ENCODE data around the gene INSC.

INSC gene

DNA sequence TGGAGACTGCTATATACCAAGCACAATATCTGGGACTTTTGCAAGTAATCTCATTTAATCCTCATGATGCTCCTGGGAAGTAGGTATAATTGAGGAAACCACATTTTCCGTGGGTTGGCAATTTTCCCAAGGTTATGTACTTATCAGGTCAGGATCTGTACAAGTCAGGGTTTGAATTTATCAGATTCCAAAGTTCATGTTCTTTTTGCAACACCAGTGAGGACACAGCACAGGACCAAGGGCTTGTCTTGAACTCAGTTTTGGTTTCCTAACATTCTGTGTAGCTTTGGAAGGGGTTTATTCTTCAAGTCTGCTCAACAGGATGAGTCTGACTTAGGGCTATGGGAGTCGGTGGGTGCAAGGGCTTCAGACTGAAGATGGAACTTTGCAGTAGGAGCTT is 30.4 kb downstream of the INSC start (continued):
- TF ChIP-seq, protein P1, sequence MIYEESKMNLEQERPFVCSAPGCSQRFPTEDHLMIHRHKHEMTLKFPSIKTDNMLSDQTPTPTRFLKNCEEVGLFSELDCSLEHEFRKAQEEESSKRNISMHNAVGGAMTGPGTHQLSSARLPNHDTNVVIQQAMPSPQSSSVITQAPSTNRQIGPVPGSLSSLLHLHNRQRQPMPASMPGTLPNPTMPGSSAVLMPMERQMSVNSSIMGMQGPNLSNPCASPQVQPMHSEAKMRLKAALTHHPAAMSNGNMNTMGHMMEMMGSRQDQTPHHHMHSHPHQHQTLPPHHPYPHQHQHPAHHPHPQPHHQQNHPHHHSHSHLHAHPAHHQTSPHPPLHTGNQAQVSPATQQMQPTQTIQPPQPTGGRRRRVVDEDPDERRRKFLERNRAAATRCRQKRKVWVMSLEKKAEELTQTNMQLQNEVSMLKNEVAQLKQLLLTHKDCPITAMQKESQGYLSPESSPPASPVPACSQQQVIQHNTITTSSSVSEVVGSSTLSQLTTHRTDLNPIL (CRISPR knock-in tag; IDR thresholded peaks at IDR 0.05; ENCODE audit: low read depth) = no peak

- ATAC-seq = no peak
- TF ChIP-seq TCF4 (CRISPR knock-in tag; IDR thresholded peaks at IDR 0.05; ENCODE audit: borderline replicate concordance) = no peak
- TF ChIP-seq ARNTL (CRISPR knock-in tag; IDR thresholded peaks at IDR 0.05; ENCODE audit: borderline replicate concordance, low read depth) = no peak
- TF ChIP-seq ZC3H10 (CRISPR knock-in tag; IDR thresholded peaks at IDR 0.05) = no peak
- no peak for TF ChIP-seq ZNF565 (CRISPR knock-in tag; conservative IDR thresholded peaks at IDR 0.05; ENCODE audit: low read depth)
- no peak for TF ChIP-seq RARB (CRISPR knock-in tag; IDR thresholded peaks at IDR 0.05)
- no peak for TF ChIP-seq ESRRG (CRISPR knock-in tag; IDR thresholded peaks at IDR 0.05)
- no peak for TF ChIP-seq SNAI2 (CRISPR knock-in tag; IDR thresholded peaks at IDR 0.05)
- TF ChIP-seq ZFP30 (CRISPR knock-in tag; IDR thresholded peaks at IDR 0.05) = no peak
- TF ChIP-seq, protein P2, sequence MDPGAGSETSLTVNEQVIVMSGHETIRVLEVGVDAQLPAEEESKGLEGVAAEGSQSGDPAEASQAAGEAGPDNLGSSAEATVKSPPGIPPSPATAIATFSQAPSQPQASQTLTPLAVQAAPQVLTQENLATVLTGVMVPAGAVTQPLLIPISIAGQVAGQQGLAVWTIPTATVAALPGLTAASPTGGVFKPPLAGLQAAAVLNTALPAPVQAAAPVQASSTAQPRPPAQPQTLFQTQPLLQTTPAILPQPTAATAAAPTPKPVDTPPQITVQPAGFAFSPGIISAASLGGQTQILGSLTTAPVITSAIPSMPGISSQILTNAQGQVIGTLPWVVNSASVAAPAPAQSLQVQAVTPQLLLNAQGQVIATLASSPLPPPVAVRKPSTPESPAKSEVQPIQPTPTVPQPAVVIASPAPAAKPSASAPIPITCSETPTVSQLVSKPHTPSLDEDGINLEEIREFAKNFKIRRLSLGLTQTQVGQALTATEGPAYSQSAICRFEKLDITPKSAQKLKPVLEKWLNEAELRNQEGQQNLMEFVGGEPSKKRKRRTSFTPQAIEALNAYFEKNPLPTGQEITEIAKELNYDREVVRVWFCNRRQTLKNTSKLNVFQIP (CRISPR knock-in tag; IDR thresholded peaks at IDR 0.05; ENCODE audit: borderline replicate concordance, low read depth) = no peak
- TF ChIP-seq ZNF8 (CRISPR knock-in tag; IDR thresholded peaks at IDR 0.05) = no peak
Observed at GRCh38 chr11:15145615-15146014, 30.9 kb downstream of the INSC start.

- ATAC-seq = no peak
- TF ChIP-seq TSHZ2 (CRISPR knock-in tag; IDR thresholded peaks at IDR 0.05) (no peak), ESRRG (CRISPR knock-in tag; IDR thresholded peaks at IDR 0.05) (no peak), BACH2 (CRISPR knock-in tag; IDR thresholded peaks at IDR 0.05; ENCODE audit: borderline replicate concordance) (no peak), CSDC2 (CRISPR knock-in tag; IDR thresholded peaks at IDR 0.05) (no peak)
- TF ChIP-seq, protein P2 (CRISPR knock-in tag; IDR thresholded peaks at IDR 0.05; ENCODE audit: borderline replicate concordance, low read depth) = no peak
Observed at GRCh38 chr11:15146271-15147003, 31.7 kb downstream of the INSC start.

GRCh38 chr11:15148169-15148568 is 33.4 kb downstream of the INSC start:
- no peak for ATAC-seq
- TF ChIP-seq CSDC2 (CRISPR knock-in tag; IDR thresholded peaks at IDR 0.05) = no peak
- no peak for TF ChIP-seq TSHZ2 (CRISPR knock-in tag; IDR thresholded peaks at IDR 0.05)
- TF ChIP-seq CSRNP3 (CRISPR knock-in tag; IDR thresholded peaks at IDR 0.05) = no peak
- TF ChIP-seq ZNF565 (CRISPR knock-in tag; conservative IDR thresholded peaks at IDR 0.05; ENCODE audit: low read depth) = no peak
- TF ChIP-seq GLIS3 (CRISPR knock-in tag; IDR thresholded peaks at IDR 0.05) = no peak
- TF ChIP-seq TOX (CRISPR knock-in tag; IDR thresholded peaks at IDR 0.05; ENCODE audit: borderline replicate concordance) = no peak
- no peak for TF ChIP-seq ZNF70 (CRISPR knock-in tag; IDR thresholded peaks at IDR 0.05)
- TF ChIP-seq, protein P2 (CRISPR knock-in tag; IDR thresholded peaks at IDR 0.05; ENCODE audit: borderline replicate concordance, low read depth) = no peak
- no peak for TF ChIP-seq ZFP3 (CRISPR knock-in tag; IDR thresholded peaks at IDR 0.05)
- TF ChIP-seq ZFP30 (CRISPR knock-in tag; IDR thresholded peaks at IDR 0.05) = no peak
- TF ChIP-seq PPARA (CRISPR knock-in tag; IDR thresholded peaks at IDR 0.05; ENCODE audit: borderline replicate concordance) = no peak
- TF ChIP-seq ARNTL (CRISPR knock-in tag; IDR thresholded peaks at IDR 0.05; ENCODE audit: borderline replicate concordance, low read depth) = no peak
- no peak for TF ChIP-seq TCF4 (CRISPR knock-in tag; IDR thresholded peaks at IDR 0.05; ENCODE audit: borderline replicate concordance)
- TF ChIP-seq BACH2 (CRISPR knock-in tag; IDR thresholded peaks at IDR 0.05; ENCODE audit: borderline replicate concordance) = no peak
- TF ChIP-seq RARB (CRISPR knock-in tag; IDR thresholded peaks at IDR 0.05) = no peak
- TF ChIP-seq ESRRG (CRISPR knock-in tag; IDR thresholded peaks at IDR 0.05) = no peak
